GM12878 (cell line): ENCODE measurements around the gene PPP1R12B. TPM values are rescaled to one million over a fixed set of nuclear protein-coding genes. Genes with fewer than 3 reads are reported as not detected.

ENCODE experiments used
- ATAC-seq: fragments of 200-7000 bp; cut with Tn5 transposase; 3 replicates; pipeline ENCODE4 v1.9.1; 2020; ENCODE audit warnings: mild to moderate bottlenecking, moderate library complexity
- BruUV-seq: library from RNA; stranded (reverse); fragments of 400-500 nt; replicated peaks from 2 replicates; lab custom pipeline; 2021; lab: Mats Ljungman, UMichigan
- CTCF ChIA-PET: fragments of 300-600 bp; sonication (Branson Sonifier 250); formaldehyde crosslinking; extraction: SDS; loops from one replicate; lab custom pipeline; 2021; ENCODE audit warnings: inconsistent platforms; lab: Yijun Ruan, JAX
- POLR2A ChIA-PET: fragments of 350-600 bp; formaldehyde crosslinking; extraction: SDS; loops from one replicate; lab custom pipeline; 2021; ENCODE audit warnings: inconsistent platforms; lab: Charles Lee
- RAD21 ChIA-PET: fragments of 300-600 bp; sonication (Branson Sonifier 250); formaldehyde crosslinking; loops from one replicate; lab custom pipeline; 2023; ENCODE audit warnings: antibody characterized with exemption; ENCODE audit not compliant: unreplicated experiment; lab: Charles Lee
- SMC1A ChIA-PET: fragments of 300-600 bp; sonication (Branson Sonifier 250); formaldehyde crosslinking; loops from one replicate; lab custom pipeline; 2023; ENCODE audit not compliant: unreplicated experiment, uncharacterized antibody; lab: Charles Lee
- DNase-seq: peaks from one replicate; pipeline ENCODE4 v3.0.0-alpha.2; 2011; ENCODE audit warnings: low read depth, low spot score
- FAIRE-seq: peaks from 3 replicates; lab custom pipeline; 2011; peaks lifted over from hg19 to GRCh38; lab: Jason Lieb, UNC
- H2AFZ ChIP-seq: 2 replicates; pipeline ENCODE4 v1.6.0; 2011; ENCODE audit warnings: low read depth, low read length, control low read depth; ENCODE audit not compliant: control insufficient read depth
- H3K27ac ChIP-seq: 2 replicates; pipeline ENCODE4 v1.5.1; 2011; ENCODE audit warnings: control low read depth; ENCODE audit not compliant: control insufficient read depth, insufficient read depth
- H3K27me3 ChIP-seq, 2 experiments: replicated peaks in 1 of 2; 2 replicates each; pipeline versions ENCODE4 v1.6.0 to v1.6.1; 2011; ENCODE audit warnings: low read length in 1 of 2; ENCODE audit not compliant: control insufficient read depth in 2 of 2, insufficient read depth in 2 of 2
- H3K36me3 ChIP-seq, 2 experiments: 2 replicates each; pipeline ENCODE4 v1.5.1; 2011; ENCODE audit warnings: low read length in 1 of 2; ENCODE audit not compliant: control insufficient read depth in 2 of 2, insufficient read depth in 2 of 2
- H3K4me1 ChIP-seq: 2 replicates; pipeline ENCODE4 v1.6.1; 2011; ENCODE audit warnings: mild to moderate bottlenecking, low read length, moderate library complexity, mixed read lengths; ENCODE audit not compliant: control insufficient read depth, insufficient read depth
- H3K4me2 ChIP-seq: 2 replicates; pipeline ENCODE4 v1.6.0; 2011; ENCODE audit warnings: control low read depth; ENCODE audit not compliant: control insufficient read depth, insufficient read depth
- H3K4me3 ChIP-seq: fragments of 200-600 bp; sonication (generic); 2 replicates; pipeline ENCODE4 v1.5.1; 2016
- H3K79me2 ChIP-seq: 2 replicates; pipeline ENCODE4 v1.6.0; 2011; ENCODE audit warnings: low read length; ENCODE audit not compliant: control insufficient read depth, insufficient read depth
- H3K9ac ChIP-seq: 2 replicates; pipeline ENCODE4 v1.8.0; 2011; ENCODE audit warnings: low read length, control low read depth, mixed read lengths; ENCODE audit not compliant: control insufficient read depth, insufficient read depth
- H3K9me3 ChIP-seq: replicated peaks from 3 replicates; pipeline ENCODE4 v1.5.1; 2011; ENCODE audit warnings: mild to moderate bottlenecking, low read length; ENCODE audit not compliant: control insufficient read depth, insufficient read depth
- H4K20me1 ChIP-seq: 2 replicates; pipeline ENCODE4 v1.6.0; 2011; ENCODE audit not compliant: control insufficient read depth, insufficient read depth
- BACH1 ChIP-seq: fragments of 450-650 bp; IDR thresholded peaks from 2 replicates; pipeline ENCODE4 v1.6.1; 2017; ENCODE audit warnings: mild to moderate bottlenecking, borderline replicate concordance
- BMI1 ChIP-seq: fragments of 450-650 bp; IDR thresholded peaks from 2 replicates; pipeline ENCODE4 v1.6.1; 2016; ENCODE audit warnings: mild to moderate bottlenecking, moderate library complexity, borderline replicate concordance
- CEBPB ChIP-seq, 2 experiments: fragments of 150-350 bp in 1 of 2; IDR thresholded peaks; 2 replicates each; pipeline ENCODE4 v1.6.1; 2012 to 2014; ENCODE audit warnings: low read depth in 2 of 2, low read length in 2 of 2, borderline replicate concordance in 1 of 2, inconsistent platforms in 1 of 2
- DPF2 ChIP-seq: fragments of 450-650 bp; IDR thresholded peaks from 2 replicates; pipeline ENCODE4 v1.6.1; 2017; ENCODE audit warnings: mild to moderate bottlenecking
- EED ChIP-seq: sonication (generic); IDR thresholded peaks from 2 replicates; pipeline ENCODE4 v1.6.1; 2016; ENCODE audit warnings: antibody characterized with exemption, low read depth
- ESRRA ChIP-seq: IDR thresholded peaks from 2 replicates; pipeline ENCODE4 v1.6.1; 2012; ENCODE audit warnings: mild to moderate bottlenecking, low read length, improper control_type of control experiment
- HDAC6 ChIP-seq: fragments of 200-600 bp; sonication (generic); IDR thresholded peaks from one replicate; pipeline ENCODE4 v1.8.0; 2017; ENCODE audit warnings: antibody characterized with exemption; ENCODE audit not compliant: unreplicated experiment
- KDM1A ChIP-seq: fragments of 200-600 bp; sonication (generic); IDR thresholded peaks from 2 replicates; pipeline ENCODE4 v1.6.1; 2016; ENCODE audit warnings: borderline replicate concordance
- MTA3 ChIP-seq: IDR thresholded peaks from 2 replicates; pipeline ENCODE4 v1.6.1; 2012; ENCODE audit warnings: low read length, inconsistent platforms, borderline replicate concordance
- SIN3A ChIP-seq: IDR thresholded peaks from 2 replicates; pipeline ENCODE4 v1.6.1; 2012; ENCODE audit warnings: low read depth, low read length, improper control_type of control experiment
- SUPT20H ChIP-seq: IDR thresholded peaks from 2 replicates; pipeline ENCODE4 v1.6.1; 2011; ENCODE audit warnings: low read depth, mild to moderate bottlenecking, low read length, moderate library complexity, borderline replicate concordance; ENCODE audit not compliant: control insufficient read depth
- SUZ12 ChIP-seq: fragments of 200-600 bp; sonication (generic); IDR thresholded peaks from one replicate; pipeline ENCODE4 v1.6.1; 2018; ENCODE audit warnings: antibody characterized with exemption, mild to moderate bottlenecking; ENCODE audit not compliant: unreplicated experiment
- WGBS: methylation state at CpG from one replicate; pipeline ENCODE4 v1.1.6; 2016; ENCODE audit warnings: low lambda C conversion rate; ENCODE audit not compliant: insufficient replicate concordance, insufficient coverage; ENCODE audit errors: missing lambda C conversion rate; 5-methylcytosine and 5-hydroxymethylcytosine counted together
- in situ Hi-C: fragments of 300-500 bp; cut with MboI; formaldehyde crosslinking; loops from 9 replicates; pipeline ENCODE4 v1.14.3; 2018; ENCODE audit warnings: mixed read lengths
- intact Hi-C: fragments of 100-400 bp; cut with micrococcal nuclease; formaldehyde crosslinking; loops from one replicate; pipeline ENCODE4 v1.14.2; 2022; ENCODE audit not compliant: unreplicated experiment
- polyA plus RNA-seq, 11 experiments: library from polyadenylated mRNA; depleted of rRNA in 4 of 11; unstranded in 6 of 11; stranded (reverse) in 5 of 11; fragments of >200 nt; fragmentation: Nextera tagmentation in 4 of 11; fragmentation: Illumina TruSeq in 1 of 11; extraction: Ambion mirVana in 4 of 11; extraction: Trizol in 1 of 11; gene quantifications; 1 replicate in 1 of 11; 2 replicates in 10 of 11; pipeline versions ENCODE4 v1.2.1 to v1.2.3, GENCODE V29; 2011 to 2016; ENCODE audit warnings: inconsistent platforms in 2 of 11, missing spikeins in 2 of 11, low read depth in 1 of 11
- total RNA-seq, 4 experiments: library from RNA; depleted of rRNA in 3 of 4; stranded (reverse); fragments of >200 nt in 3 of 4; fragmentation: Illumina TruSeq in 1 of 4; extraction: Trizol in 1 of 4; gene quantifications; 2 replicates each; pipeline versions ENCODE4 v1.2.1 to v1.2.3, GENCODE V29; 2013 to 2021
- TF ChIP-seq, protein P1 (sequence below): fragments of 450-650 bp; IDR thresholded peaks from 2 replicates; pipeline ENCODE4 v1.6.1; 2017; ENCODE audit warnings: antibody characterized with exemption, mild to moderate bottlenecking, moderate library complexity
- TF ChIP-seq, protein P2 (sequence below): fragments of 450-650 bp; formaldehyde crosslinking; IDR thresholded peaks from 2 replicates; pipeline ENCODE4 v1.4.0; 2022; ENCODE audit warnings: mild to moderate bottlenecking, moderate library complexity
- TF ChIP-seq, protein P3 (sequence below): fragments of 450-650 bp; IDR thresholded peaks from 2 replicates; pipeline ENCODE4 v1.6.1; 2018; ENCODE audit warnings: mild to moderate bottlenecking, low read depth, moderate library complexity; ENCODE audit not compliant: partially characterized antibody

The PPP1R12B gene
- total and polyA plus RNA-seq, 10 of the 15 experiments (the other 5 are each of a cell fraction or from before 2014, with no cell fraction given) = 0.29 to 9.4 (median 4.7) TPM

DNA sequence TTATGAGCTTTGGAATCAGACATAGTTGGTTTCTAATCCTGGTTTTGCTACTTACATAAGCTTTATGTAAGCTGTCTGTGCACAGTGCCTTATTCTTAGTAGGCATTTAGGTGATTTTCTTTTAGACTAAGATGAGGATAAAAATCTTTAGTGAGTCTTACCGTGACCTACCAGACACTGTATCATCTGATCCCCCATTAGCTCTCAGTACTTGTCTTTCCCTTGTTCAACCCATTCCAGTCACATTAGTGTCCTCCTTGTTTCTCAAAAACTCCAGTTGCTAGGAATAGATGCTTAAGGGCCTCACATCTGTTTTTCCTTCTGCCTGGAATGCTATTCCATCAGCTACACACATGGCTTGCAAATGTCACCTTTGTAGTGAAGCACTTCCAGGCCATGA, 18.8 kb downstream of the PPP1R12B start:
- 100% methylated on average over 1 of the region's 1 CpG for WGBS
- ChIA-PET RAD21 (interaction anchor here (1.0 kb wide), 1 partner anchor 17 kb away, joined by 3 read pairs; no protein-coding TSS in a partner anchor), POLR2A (no interaction called here), CTCF (no interaction called here)
- no peak overlapping the region for H3K9ac ChIP-seq
- no peaks in the 10 kb centered on the region for H3K9me3 ChIP-seq
- no TSS peak for BruUV-seq
- H3K27ac ChIP-seq = no peak overlapping the region
- TF ChIP-seq EED (no peak), SIN3A (no peak), MTA3 (no peak), DPF2 (no peak), SUZ12 (no peak), HDAC6 (no peak), BACH1 (no peak), BMI1 (no peak), ESRRA (no peak), KDM1A (no peak), SUPT20H (no peak), CEBPB (IDR thresholded peaks at IDR 0.05; ENCODE audit: borderline replicate concordance in 1 of 2, low read depth in 2 of 2, low read length in 2 of 2) (no peak)
- TF ChIP-seq, protein P1, sequence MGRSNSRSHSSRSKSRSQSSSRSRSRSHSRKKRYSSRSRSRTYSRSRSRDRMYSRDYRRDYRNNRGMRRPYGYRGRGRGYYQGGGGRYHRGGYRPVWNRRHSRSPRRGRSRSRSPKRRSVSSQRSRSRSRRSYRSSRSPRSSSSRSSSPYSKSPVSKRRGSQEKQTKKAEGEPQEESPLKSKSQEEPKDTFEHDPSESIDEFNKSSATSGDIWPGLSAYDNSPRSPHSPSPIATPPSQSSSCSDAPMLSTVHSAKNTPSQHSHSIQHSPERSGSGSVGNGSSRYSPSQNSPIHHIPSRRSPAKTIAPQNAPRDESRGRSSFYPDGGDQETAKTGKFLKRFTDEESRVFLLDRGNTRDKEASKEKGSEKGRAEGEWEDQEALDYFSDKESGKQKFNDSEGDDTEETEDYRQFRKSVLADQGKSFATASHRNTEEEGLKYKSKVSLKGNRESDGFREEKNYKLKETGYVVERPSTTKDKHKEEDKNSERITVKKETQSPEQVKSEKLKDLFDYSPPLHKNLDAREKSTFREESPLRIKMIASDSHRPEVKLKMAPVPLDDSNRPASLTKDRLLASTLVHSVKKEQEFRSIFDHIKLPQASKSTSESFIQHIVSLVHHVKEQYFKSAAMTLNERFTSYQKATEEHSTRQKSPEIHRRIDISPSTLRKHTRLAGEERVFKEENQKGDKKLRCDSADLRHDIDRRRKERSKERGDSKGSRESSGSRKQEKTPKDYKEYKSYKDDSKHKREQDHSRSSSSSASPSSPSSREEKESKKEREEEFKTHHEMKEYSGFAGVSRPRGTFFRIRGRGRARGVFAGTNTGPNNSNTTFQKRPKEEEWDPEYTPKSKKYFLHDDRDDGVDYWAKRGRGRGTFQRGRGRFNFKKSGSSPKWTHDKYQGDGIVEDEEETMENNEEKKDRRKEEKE = no peak
- TF ChIP-seq, protein P2, sequence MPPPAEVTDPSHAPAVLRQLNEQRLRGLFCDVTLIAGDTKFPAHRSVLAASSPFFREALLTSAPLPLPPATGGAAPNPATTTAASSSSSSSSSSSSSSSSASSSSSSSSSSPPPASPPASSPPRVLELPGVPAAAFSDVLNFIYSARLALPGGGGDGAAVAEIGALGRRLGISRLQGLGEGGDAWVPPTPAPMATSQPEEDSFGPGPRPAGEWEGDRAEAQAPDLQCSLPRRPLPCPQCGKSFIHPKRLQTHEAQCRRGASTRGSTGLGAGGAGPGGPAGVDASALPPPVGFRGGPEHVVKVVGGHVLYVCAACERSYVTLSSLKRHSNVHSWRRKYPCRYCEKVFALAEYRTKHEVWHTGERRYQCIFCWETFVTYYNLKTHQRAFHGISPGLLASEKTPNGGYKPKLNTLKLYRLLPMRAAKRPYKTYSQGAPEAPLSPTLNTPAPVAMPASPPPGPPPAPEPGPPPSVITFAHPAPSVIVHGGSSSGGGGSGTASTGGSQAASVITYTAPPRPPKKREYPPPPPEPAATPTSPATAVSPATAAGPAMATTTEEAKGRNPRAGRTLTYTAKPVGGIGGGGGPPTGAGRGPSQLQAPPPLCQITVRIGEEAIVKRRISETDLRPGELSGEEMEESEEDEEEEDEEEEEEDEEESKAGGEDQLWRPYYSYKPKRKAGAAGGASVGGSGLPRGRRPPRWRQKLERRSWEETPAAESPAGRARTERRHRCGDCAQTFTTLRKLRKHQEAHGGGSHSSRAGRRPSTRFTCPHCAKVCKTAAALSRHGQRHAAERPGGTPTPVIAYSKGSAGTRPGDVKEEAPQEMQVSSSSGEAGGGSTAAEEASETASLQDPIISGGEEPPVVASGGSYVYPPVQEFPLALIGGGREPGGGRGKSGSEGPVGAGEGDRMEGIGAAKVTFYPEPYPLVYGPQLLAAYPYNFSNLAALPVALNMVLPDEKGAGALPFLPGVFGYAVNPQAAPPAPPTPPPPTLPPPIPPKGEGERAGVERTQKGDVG (CRISPR knock-in tag) = no peak
- TF ChIP-seq, protein P3, sequence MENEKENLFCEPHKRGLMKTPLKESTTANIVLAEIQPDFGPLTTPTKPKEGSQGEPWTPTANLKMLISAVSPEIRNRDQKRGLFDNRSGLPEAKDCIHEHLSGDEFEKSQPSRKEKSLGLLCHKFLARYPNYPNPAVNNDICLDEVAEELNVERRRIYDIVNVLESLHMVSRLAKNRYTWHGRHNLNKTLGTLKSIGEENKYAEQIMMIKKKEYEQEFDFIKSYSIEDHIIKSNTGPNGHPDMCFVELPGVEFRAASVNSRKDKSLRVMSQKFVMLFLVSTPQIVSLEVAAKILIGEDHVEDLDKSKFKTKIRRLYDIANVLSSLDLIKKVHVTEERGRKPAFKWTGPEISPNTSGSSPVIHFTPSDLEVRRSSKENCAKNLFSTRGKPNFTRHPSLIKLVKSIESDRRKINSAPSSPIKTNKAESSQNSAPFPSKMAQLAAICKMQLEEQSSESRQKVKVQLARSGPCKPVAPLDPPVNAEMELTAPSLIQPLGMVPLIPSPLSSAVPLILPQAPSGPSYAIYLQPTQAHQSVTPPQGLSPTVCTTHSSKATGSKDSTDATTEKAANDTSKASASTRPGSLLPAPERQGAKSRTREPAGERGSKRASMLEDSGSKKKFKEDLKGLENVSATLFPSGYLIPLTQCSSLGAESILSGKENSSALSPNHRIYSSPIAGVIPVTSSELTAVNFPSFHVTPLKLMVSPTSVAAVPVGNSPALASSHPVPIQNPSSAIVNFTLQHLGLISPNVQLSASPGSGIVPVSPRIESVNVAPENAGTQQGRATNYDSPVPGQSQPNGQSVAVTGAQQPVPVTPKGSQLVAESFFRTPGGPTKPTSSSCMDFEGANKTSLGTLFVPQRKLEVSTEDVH = no peak
- TF ChIP-seq, all 136 proteins: peak for 0
- Histone ChIP-seq H3K4me1 (no peaks in the 10 kb centered on the region), H2AFZ (no peak overlapping the region), H4K20me1 (no peaks in the 10 kb centered on the region), H3K4me3 (no peak overlapping the region), H3K79me2 (no peaks in the 10 kb centered on the region), H3K4me2 (no peak overlapping the region), H3K27me3 (no peaks in the 10 kb centered on the region), H3K36me3 (no peaks in the 10 kb centered on the region)
- SMC1A ChIA-PET = interaction anchor here (1.0 kb wide), 1 partner anchor 17 kb away, joined by 3 read pairs; no protein-coding TSS in a partner anchor
- ATAC-seq = no peak
- in situ Hi-C loops = no loop called here
- DNase-seq = no peak
- intact Hi-C loops = no loop called here
- no peak for FAIRE-seq
